ENCODE results near the gene TEX11.
"Not testable (repeated sequence)": the region's sequence is repeated elsewhere in the genome, so short reads cannot be mapped to it uniquely, and the experiment has no call there.

The TEX11 gene

GRCh38 chrX:70908541-70908940 lies at the start of gene TEX11:
TSS of gene TEX11 (minus strand) at chrX:70908711. CDS start at chrX:70907789, 922 bp downstream.
- Mint-ChIP-seq H3K36me3 (ENCODE audit: low read depth) (no peaks in the 10 kb centered on the region), H3K27ac (no peak within 1 kb of the TSS), H3K4me3 (no peak within 1 kb of the TSS), H3K27me3 (no peaks in the 10 kb centered on the region), H3K4me1 (ENCODE audit: low read depth) (no peaks in the 10 kb centered on the region), H3K9me3 (no peaks in the 10 kb centered on the region)
- intact Hi-C loops (cut with micrococcal nuclease), result no loop called here

GRCh38 chrX:70954871-70955270 lies 46.4 kb upstream of the TEX11 start:
- Mint-ChIP-seq H3K4me3 (no peak overlapping the region), H3K27ac (no peak overlapping the region), H3K9me3 (no peaks in the 10 kb centered on the region), H3K36me3 (ENCODE audit: low read depth) (no peaks in the 10 kb centered on the region), H3K4me1 (ENCODE audit: low read depth) (no peaks in the 10 kb centered on the region), H3K27me3 (peaks cover 2% of the 10 kb centered on the region)
- intact Hi-C loops (cut with micrococcal nuclease), result no loop called here

GRCh38 chrX:70924294-70924911 lies 15.9 kb upstream of the TEX11 start:
- intact Hi-C loops (cut with micrococcal nuclease), result no loop called here
- Mint-ChIP-seq H3K4me1 (ENCODE audit: low read depth) (no peaks in the 10 kb centered on the region), H3K27me3 (peaks cover 15% of the 10 kb centered on the region), H3K4me3 (no peak overlapping the region), H3K9me3 (no peaks in the 10 kb centered on the region), H3K27ac (no peak overlapping the region), H3K36me3 (ENCODE audit: low read depth) (no peaks in the 10 kb centered on the region)

GRCh38 chrX:70922774-70923473 lies 14.4 kb upstream of the TEX11 start:
- Mint-ChIP-seq H3K36me3 (ENCODE audit: low read depth) (no peaks in the 10 kb centered on the region), H3K27ac (no peak overlapping the region), H3K27me3 (peaks cover 10% of the 10 kb centered on the region), H3K4me3 (no peak overlapping the region), H3K9me3 (no peaks in the 10 kb centered on the region), H3K4me1 (ENCODE audit: low read depth) (no peaks in the 10 kb centered on the region)
- intact Hi-C loops (cut with micrococcal nuclease), result no loop called here

- Mint-ChIP-seq H3K9me3 (no peaks in the 10 kb centered on the region), H3K4me3 (no peak overlapping the region), H3K27me3 (peaks cover 7% of the 10 kb centered on the region), H3K27ac (no peak overlapping the region), H3K36me3 (ENCODE audit: low read depth) (no peaks in the 10 kb centered on the region), H3K4me1 (ENCODE audit: low read depth) (no peaks in the 10 kb centered on the region)
- intact Hi-C loops (cut with micrococcal nuclease), result no loop called here
Measured at GRCh38 chrX:70921709-70922352, 13.3 kb upstream of the TEX11 start.

- H3K27me3 Mint-ChIP-seq, result peaks cover under 1% of the 10 kb centered on the region
- H3K36me3 Mint-ChIP-seq (ENCODE audit: low read depth), result no peaks in the 10 kb centered on the region
- H3K9me3 Mint-ChIP-seq, result no peaks in the 10 kb centered on the region
- intact Hi-C loops (cut with micrococcal nuclease), result no loop called here
- H3K27ac Mint-ChIP-seq, result no peak overlapping the region
- H3K4me3 Mint-ChIP-seq, result no peak overlapping the region
- H3K4me1 Mint-ChIP-seq (ENCODE audit: low read depth), result no peaks in the 10 kb centered on the region
Measured at GRCh38 chrX:70916754-70917153, 8.2 kb upstream of the TEX11 start.

GRCh38 chrX:70907900-70908299 lies 611 bp downstream of the TEX11 start:
- H3K9me3 Mint-ChIP-seq, result no peaks in the 10 kb centered on the region
- no peak overlapping the region for H3K27ac Mint-ChIP-seq

GRCh38 chrX:70901465-70901864 lies 7.0 kb downstream of the TEX11 start:
- H3K27ac Mint-ChIP-seq, result no peak overlapping the region
- H3K9me3 Mint-ChIP-seq, result no peaks in the 10 kb centered on the region
- no peaks in the 10 kb centered on the region for H3K4me1 Mint-ChIP-seq (ENCODE audit: low read depth)
- H3K36me3 Mint-ChIP-seq (ENCODE audit: low read depth), result no peaks in the 10 kb centered on the region
- no peaks in the 10 kb centered on the region for H3K27me3 Mint-ChIP-seq
- no peak overlapping the region for H3K4me3 Mint-ChIP-seq
- intact Hi-C loops (cut with micrococcal nuclease), result no loop called here

More at GRCh38 chrX:70907900-70908299, 611 bp downstream of the TEX11 start:
- H3K36me3 Mint-ChIP-seq (ENCODE audit: low read depth), result no peaks in the 10 kb centered on the region
- H3K4me3 Mint-ChIP-seq, result no peak overlapping the region
- H3K27me3 Mint-ChIP-seq, result no peaks in the 10 kb centered on the region
- H3K4me1 Mint-ChIP-seq (ENCODE audit: low read depth), result no peaks in the 10 kb centered on the region
- intact Hi-C loops (cut with micrococcal nuclease), result no loop called here

GRCh38 chrX:70890441-70890840 lies 18.1 kb downstream of the TEX11 start:
- H3K9me3 Mint-ChIP-seq; H3K36me3 Mint-ChIP-seq (ENCODE audit: low read depth); intact Hi-C loops (cut with micrococcal nuclease); H3K4me3 Mint-ChIP-seq; H3K27ac Mint-ChIP-seq; H3K27me3 Mint-ChIP-seq; H3K4me1 Mint-ChIP-seq (ENCODE audit: low read depth): not testable (repeated sequence)

GRCh38 chrX:70878902-70879301 lies 29.6 kb downstream of the TEX11 start:
- Mint-ChIP-seq H3K4me3 (no peak overlapping the region), H3K27ac (no peak overlapping the region), H3K27me3 (no peaks in the 10 kb centered on the region), H3K9me3 (no peaks in the 10 kb centered on the region), H3K36me3 (ENCODE audit: low read depth) (no peaks in the 10 kb centered on the region), H3K4me1 (ENCODE audit: low read depth) (no peaks in the 10 kb centered on the region)
- intact Hi-C loops (cut with micrococcal nuclease), result no loop called here

- no peaks in the 10 kb centered on the region for H3K27me3 Mint-ChIP-seq
- no peak overlapping the region for H3K4me3 Mint-ChIP-seq
- no peaks in the 10 kb centered on the region for H3K4me1 Mint-ChIP-seq (ENCODE audit: low read depth)
- H3K27ac Mint-ChIP-seq, result no peak overlapping the region
- H3K36me3 Mint-ChIP-seq (ENCODE audit: low read depth), result no peaks in the 10 kb centered on the region
- intact Hi-C loops (cut with micrococcal nuclease), result no loop called here
- H3K9me3 Mint-ChIP-seq, result no peaks in the 10 kb centered on the region
Measured at GRCh38 chrX:70852294-70852693, 56.2 kb downstream of the TEX11 start.

GRCh38 chrX:70844081-70844480 lies 64.4 kb downstream of the TEX11 start:
- H3K27me3 Mint-ChIP-seq; H3K36me3 Mint-ChIP-seq (ENCODE audit: low read depth); H3K4me1 Mint-ChIP-seq (ENCODE audit: low read depth); intact Hi-C loops (cut with micrococcal nuclease); H3K4me3 Mint-ChIP-seq; H3K9me3 Mint-ChIP-seq; H3K27ac Mint-ChIP-seq: not testable (repeated sequence)

- H3K4me1 Mint-ChIP-seq (ENCODE audit: low read depth); H3K4me3 Mint-ChIP-seq; H3K27me3 Mint-ChIP-seq; H3K36me3 Mint-ChIP-seq (ENCODE audit: low read depth); intact Hi-C loops (cut with micrococcal nuclease); H3K27ac Mint-ChIP-seq: not testable (repeated sequence)
- H3K9me3 Mint-ChIP-seq, result peaks cover 10% of the 10 kb centered on the region
Measured at GRCh38 chrX:70843620-70844019, 64.9 kb downstream of the TEX11 start.

- intact Hi-C loops (cut with micrococcal nuclease), result no loop called here
- Mint-ChIP-seq H3K27me3 (peaks cover 1% of the 10 kb centered on the region), H3K27ac (no peak overlapping the region)
Measured at GRCh38 chrX:70834589-70834988, 73.9 kb downstream of the TEX11 start.

More at GRCh38 chrX:70834589-70834988, 73.9 kb downstream of the TEX11 start:
- H3K36me3 Mint-ChIP-seq (ENCODE audit: low read depth), result no peaks in the 10 kb centered on the region
- H3K4me3 Mint-ChIP-seq, result no peak overlapping the region
- no peaks in the 10 kb centered on the region for H3K4me1 Mint-ChIP-seq (ENCODE audit: low read depth)
- H3K9me3 Mint-ChIP-seq, result peaks cover 6% of the 10 kb centered on the region
